ENCODE measurements around the gene TRAPPC2B.

The TRAPPC2B gene

DNA sequence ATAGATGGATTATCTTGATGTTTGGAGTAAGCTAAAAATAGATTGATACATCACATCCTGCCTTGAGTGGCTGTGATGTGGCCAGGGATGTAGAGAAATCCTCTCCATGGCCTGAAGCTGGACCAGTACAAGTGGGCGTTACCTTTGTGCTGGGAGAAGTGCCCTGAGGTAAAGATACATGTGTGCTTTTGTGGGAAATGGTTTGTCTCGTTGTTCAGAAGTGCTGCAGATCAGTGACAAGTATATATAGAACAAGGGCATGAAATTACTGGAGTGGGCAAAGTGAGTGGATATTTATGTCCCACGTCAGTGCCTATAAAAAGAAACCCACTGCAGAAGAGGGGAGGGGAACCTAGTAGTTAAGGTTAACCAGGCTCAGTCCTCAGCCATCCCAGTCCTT lies 24.5 kb upstream of the TRAPPC2B start:
- H3K9me3 ChIP-seq (ENCODE audit: control insufficient read depth, insufficient read depth, low read depth, low read length): no peaks in the 10 kb centered on the region
- no peak overlapping the region for H3K27ac ChIP-seq (ENCODE audit: extremely low read depth, low read depth, low read length)
- H3K36me3 ChIP-seq (ENCODE audit: control insufficient read depth in 2 of 2, insufficient read depth in 1 of 2, low read length in 2 of 2): peaks cover 0 to 8% of the 10 kb centered on the region in 2 experiments; a peak in 1 of 3 replicates
- no peak overlapping the region for H3K4me3 ChIP-seq (ENCODE audit: low read depth, low read length)
- ChIA-PET CTCF (interaction anchor here (0.7 kb wide), 2 partner anchors 12 to 20 kb away, joined by 3 read pairs; no protein-coding TSS in a partner anchor), POLR2A (interaction anchor here (1.1 kb wide), 1 partner anchor 12 kb away, joined by 3 read pairs; the partner anchor contains the start of gene ZNF304)
- TF ChIP-seq, protein P1, sequence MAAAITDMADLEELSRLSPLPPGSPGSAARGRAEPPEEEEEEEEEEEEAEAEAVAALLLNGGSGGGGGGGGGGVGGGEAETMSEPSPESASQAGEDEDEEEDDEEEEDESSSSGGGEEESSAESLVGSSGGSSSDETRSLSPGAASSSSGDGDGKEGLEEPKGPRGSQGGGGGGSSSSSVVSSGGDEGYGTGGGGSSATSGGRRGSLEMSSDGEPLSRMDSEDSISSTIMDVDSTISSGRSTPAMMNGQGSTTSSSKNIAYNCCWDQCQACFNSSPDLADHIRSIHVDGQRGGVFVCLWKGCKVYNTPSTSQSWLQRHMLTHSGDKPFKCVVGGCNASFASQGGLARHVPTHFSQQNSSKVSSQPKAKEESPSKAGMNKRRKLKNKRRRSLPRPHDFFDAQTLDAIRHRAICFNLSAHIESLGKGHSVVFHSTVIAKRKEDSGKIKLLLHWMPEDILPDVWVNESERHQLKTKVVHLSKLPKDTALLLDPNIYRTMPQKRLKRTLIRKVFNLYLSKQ (tag by site-specific recombination; IDR thresholded peaks at IDR 0.05; ENCODE audit: borderline replicate concordance): no peak
- TF ChIP-seq ZNF664 (tag by site-specific recombination; IDR thresholded peaks at IDR 0.05) (peak; percentile 31; the same call in 1 of the 2 replicates), ZNF2 (tag by site-specific recombination; IDR thresholded peaks at IDR 0.05) (no peak)
- H3K4me1 ChIP-seq (ENCODE audit: control insufficient read depth, insufficient read depth, low read length): no peaks in the 10 kb centered on the region

DNA sequence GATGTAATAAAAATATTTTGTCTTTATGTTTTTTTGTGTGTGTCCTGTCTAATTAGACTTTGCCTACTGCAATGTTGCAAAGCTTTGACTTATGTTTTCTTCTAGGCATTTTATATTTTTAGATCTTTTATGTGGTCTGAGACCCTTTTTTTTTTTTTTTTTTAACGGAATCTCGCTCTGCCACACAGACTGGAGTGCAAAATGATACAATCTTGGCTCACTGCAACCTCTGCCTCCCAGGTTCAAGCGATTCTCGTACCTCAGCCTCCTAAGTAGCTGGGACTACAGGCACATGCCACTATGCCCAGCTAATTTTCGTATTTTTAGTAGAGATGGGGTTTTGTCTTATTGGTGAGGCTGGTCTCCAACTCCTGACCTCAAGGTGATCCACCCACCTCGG lies 20.8 kb upstream of the TRAPPC2B start:
- no peak for TF ChIP-seq ZNF174 (tag by site-specific recombination; IDR thresholded peaks at IDR 0.05)
- TF ChIP-seq, protein P2, sequence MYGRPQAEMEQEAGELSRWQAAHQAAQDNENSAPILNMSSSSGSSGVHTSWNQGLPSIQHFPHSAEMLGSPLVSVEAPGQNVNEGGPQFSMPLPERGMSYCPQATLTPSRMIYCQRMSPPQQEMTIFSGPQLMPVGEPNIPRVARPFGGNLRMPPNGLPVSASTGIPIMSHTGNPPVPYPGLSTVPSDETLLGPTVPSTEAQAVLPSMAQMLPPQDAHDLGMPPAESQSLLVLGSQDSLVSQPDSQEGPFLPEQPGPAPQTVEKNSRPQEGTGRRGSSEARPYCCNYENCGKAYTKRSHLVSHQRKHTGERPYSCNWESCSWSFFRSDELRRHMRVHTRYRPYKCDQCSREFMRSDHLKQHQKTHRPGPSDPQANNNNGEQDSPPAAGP (tag by site-specific recombination; IDR thresholded peaks at IDR 0.05): no peak
- TF ChIP-seq ZFP69B (tag by site-specific recombination; IDR thresholded peaks at IDR 0.05): no peak
- TF ChIP-seq, protein P3, sequence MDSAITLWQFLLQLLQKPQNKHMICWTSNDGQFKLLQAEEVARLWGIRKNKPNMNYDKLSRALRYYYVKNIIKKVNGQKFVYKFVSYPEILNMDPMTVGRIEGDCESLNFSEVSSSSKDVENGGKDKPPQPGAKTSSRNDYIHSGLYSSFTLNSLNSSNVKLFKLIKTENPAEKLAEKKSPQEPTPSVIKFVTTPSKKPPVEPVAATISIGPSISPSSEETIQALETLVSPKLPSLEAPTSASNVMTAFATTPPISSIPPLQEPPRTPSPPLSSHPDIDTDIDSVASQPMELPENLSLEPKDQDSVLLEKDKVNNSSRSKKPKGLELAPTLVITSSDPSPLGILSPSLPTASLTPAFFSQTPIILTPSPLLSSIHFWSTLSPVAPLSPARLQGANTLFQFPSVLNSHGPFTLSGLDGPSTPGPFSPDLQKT (IDR thresholded peaks at IDR 0.05; ENCODE audit: borderline replicate concordance, low read depth, low read length): no peak
- no peak for TF ChIP-seq HOXD13 (CRISPR knock-in tag; IDR thresholded peaks at IDR 0.05; ENCODE audit: borderline replicate concordance)
- TF ChIP-seq SETDB1 (IDR thresholded peaks at IDR 0.05; ENCODE audit: insufficient read length, low read length): no peak
- TF ChIP-seq, protein P4, sequence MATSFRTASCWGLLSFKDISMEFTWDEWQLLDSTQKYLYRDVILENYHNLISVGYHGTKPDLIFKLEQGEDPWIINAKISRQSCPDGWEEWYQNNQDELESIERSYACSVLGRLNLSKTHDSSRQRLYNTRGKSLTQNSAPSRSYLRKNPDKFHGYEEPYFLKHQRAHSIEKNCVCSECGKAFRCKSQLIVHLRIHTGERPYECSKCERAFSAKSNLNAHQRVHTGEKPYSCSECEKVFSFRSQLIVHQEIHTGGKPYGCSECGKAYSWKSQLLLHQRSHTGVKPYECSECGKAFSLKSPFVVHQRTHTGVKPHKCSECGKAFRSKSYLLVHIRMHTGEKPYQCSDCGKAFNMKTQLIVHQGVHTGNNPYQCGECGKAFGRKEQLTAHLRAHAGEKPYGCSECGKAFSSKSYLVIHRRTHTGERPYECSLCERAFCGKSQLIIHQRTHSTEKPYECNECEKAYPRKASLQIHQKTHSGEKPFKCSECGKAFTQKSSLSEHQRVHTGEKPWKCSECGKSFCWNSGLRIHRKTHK (tag by site-specific recombination; IDR thresholded peaks at IDR 0.05): no peak
- TF ChIP-seq, protein P5, sequence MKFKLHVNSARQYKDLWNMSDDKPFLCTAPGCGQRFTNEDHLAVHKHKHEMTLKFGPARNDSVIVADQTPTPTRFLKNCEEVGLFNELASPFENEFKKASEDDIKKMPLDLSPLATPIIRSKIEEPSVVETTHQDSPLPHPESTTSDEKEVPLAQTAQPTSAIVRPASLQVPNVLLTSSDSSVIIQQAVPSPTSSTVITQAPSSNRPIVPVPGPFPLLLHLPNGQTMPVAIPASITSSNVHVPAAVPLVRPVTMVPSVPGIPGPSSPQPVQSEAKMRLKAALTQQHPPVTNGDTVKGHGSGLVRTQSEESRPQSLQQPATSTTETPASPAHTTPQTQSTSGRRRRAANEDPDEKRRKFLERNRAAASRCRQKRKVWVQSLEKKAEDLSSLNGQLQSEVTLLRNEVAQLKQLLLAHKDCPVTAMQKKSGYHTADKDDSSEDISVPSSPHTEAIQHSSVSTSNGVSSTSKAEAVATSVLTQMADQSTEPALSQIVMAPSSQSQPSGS (tag by site-specific recombination; IDR thresholded peaks at IDR 0.05; ENCODE audit: low read depth): no peak
- TF ChIP-seq ZEB2 (tag by site-specific recombination; IDR thresholded peaks at IDR 0.05): no peak
- no peak for TF ChIP-seq ZBTB8A (tag by site-specific recombination; IDR thresholded peaks at IDR 0.05)
- no peak for TF ChIP-seq ZNF146 (tag by site-specific recombination; IDR thresholded peaks at IDR 0.05)
- Histone ChIP-seq H3K36me3 (ENCODE audit: control insufficient read depth in 2 of 2, insufficient read depth in 1 of 2, low read length in 2 of 2) (no peaks in the 10 kb centered on the region), H3K4me3 (ENCODE audit: low read depth, low read length) (no peak overlapping the region), H3K27ac (ENCODE audit: extremely low read depth, low read depth, low read length) (no peak overlapping the region), H3K4me1 (ENCODE audit: control insufficient read depth, insufficient read depth, low read length) (no peaks in the 10 kb centered on the region), H3K9me3 (ENCODE audit: control insufficient read depth, insufficient read depth, low read depth, low read length) (no peaks in the 10 kb centered on the region)
- CTCF ChIA-PET: interaction anchor here (0.6 kb wide), 1 partner anchor 285 kb away, joined by 3 read pairs; no protein-coding TSS in a partner anchor
- POLR2A ChIA-PET: interaction anchor here (3.8 kb wide), 1 partner anchor 8 kb away, joined by 13 read pairs; the partner anchor contains the start of gene ZNF304

DNA sequence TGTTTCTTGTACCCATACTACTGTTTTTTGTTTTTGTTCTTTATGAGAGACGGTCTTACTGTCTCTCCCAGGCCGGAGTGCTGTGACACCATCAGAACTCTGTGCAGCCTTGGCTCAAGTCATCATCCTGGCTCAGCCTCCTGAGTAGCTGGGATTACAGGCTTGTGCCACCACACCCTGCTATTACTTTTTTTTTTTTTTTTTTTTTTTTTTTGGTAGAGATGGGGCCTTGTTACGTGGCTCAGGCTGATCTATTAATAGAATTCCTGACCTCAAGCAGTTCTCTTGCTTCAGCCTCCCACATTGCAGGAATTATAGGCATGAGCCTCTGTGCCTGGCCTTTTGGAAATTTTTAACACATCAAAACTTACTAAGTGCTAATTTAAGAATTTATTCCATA lies 15.2 kb upstream of the TRAPPC2B start:
- ChIA-PET POLR2A (no interaction called here), CTCF (no interaction called here)
- Histone ChIP-seq H3K4me3 (ENCODE audit: low read depth, low read length) (no peak overlapping the region), H3K27ac (ENCODE audit: extremely low read depth, low read depth, low read length) (no peak overlapping the region), H3K9me3 (ENCODE audit: control insufficient read depth, insufficient read depth, low read depth, low read length) (no peaks in the 10 kb centered on the region), H3K4me1 (ENCODE audit: control insufficient read depth, insufficient read depth, low read length) (peaks cover 6% of the 10 kb centered on the region; the same call in 1 of the 2 replicates), H3K36me3 (ENCODE audit: control insufficient read depth in 2 of 2, insufficient read depth in 1 of 2, low read length in 2 of 2) (peaks cover under 1 to 4% of the 10 kb centered on the region in 2 experiments; a peak in 2 of 3 replicates)
- no peak for TF ChIP-seq GLI4 (tag by site-specific recombination; IDR thresholded peaks at IDR 0.05)
- no peak for TF ChIP-seq ZNF621 (tag by site-specific recombination; IDR thresholded peaks at IDR 0.05)
- TF ChIP-seq, protein P6, sequence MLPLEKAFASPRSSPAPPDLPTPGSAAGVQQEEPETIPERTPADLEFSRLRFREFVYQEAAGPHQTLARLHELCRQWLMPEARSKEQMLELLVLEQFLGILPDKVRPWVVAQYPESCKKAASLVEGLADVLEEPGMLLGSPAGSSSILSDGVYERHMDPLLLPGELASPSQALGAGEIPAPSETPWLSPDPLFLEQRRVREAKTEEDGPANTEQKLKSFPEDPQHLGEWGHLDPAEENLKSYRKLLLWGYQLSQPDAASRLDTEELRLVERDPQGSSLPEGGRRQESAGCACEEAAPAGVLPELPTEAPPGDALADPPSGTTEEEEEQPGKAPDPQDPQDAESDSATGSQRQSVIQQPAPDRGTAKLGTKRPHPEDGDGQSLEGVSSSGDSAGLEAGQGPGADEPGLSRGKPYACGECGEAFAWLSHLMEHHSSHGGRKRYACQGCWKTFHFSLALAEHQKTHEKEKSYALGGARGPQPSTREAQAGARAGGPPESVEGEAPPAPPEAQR (tag by site-specific recombination; IDR thresholded peaks at IDR 0.05): no peak
- TF ChIP-seq ZNF501 (tag by site-specific recombination; IDR thresholded peaks at IDR 0.05): no peak
- no peak for TF ChIP-seq TCF7L2 (IDR thresholded peaks at IDR 0.05; ENCODE audit: borderline replicate concordance, low read depth, low read length)
- no peak for TF ChIP-seq ZNF221 (tag by site-specific recombination; IDR thresholded peaks at IDR 0.05; ENCODE audit: borderline replicate concordance)
- TF ChIP-seq SCRT2 (tag by site-specific recombination; IDR thresholded peaks at IDR 0.05): no peak
- TF ChIP-seq OVOL3 (tag by site-specific recombination; IDR thresholded peaks at IDR 0.05): no peak
- no peak for TF ChIP-seq ZNF600 (tag by site-specific recombination; IDR thresholded peaks at IDR 0.05)
- no peak for TF ChIP-seq ZNF544 (tag by site-specific recombination; IDR thresholded peaks at IDR 0.05)
- no peak for TF ChIP-seq ZNF19 (tag by site-specific recombination; IDR thresholded peaks at IDR 0.05; ENCODE audit: low read depth)
